Spleen (tissue), 11 donors: ENCODE data around the gene PARD3B. TPM values are rescaled to one million over a fixed set of nuclear protein-coding genes. Genes with fewer than 3 reads are reported as not detected.

Source experiments
- DNase-seq: peaks from one replicate; pipeline ENCODE4 v3.0.0-alpha.2; 2020
- H3K27ac ChIP-seq, 8 donors: fragments of 200-600 bp; sonication (generic) in 7 of 8; 1 replicate in 4 of 8; 2 replicates in 4 of 8; pipeline versions ENCODE4 v1.5.0 to v1.8.0; 2016 to 2021; ENCODE audit warnings: inconsistent platforms in 4 of 8, mild to moderate bottlenecking in 4 of 8, moderate library complexity in 1 of 8
- H3K27me3 ChIP-seq, 7 donors: fragments of 200-600 bp; sonication (generic) in 6 of 7; replicated peaks in 1 of 7; 1 replicate in 4 of 7; 2 replicates in 3 of 7; pipeline versions ENCODE4 v1.5.0 to v1.8.0; 2016 to 2021; ENCODE audit warnings: inconsistent platforms in 3 of 7, mild to moderate bottlenecking in 1 of 7
- H3K36me3 ChIP-seq, 6 donors: fragments of 200-600 bp; sonication (generic) in 5 of 6; 1 replicate in 4 of 6; 2 replicates in 2 of 6; pipeline versions ENCODE4 v1.5.0 to v1.8.0; 2016 to 2021; ENCODE audit warnings: inconsistent platforms in 2 of 6
- H3K4me1 ChIP-seq, 6 donors: fragments of 200-600 bp; sonication (generic) in 5 of 6; 1 replicate in 3 of 6; 2 replicates in 3 of 6; pipeline versions ENCODE4 v1.5.0 to v1.8.0; 2016 to 2021; ENCODE audit warnings: inconsistent platforms in 3 of 6
- H3K4me3 ChIP-seq, 8 donors: fragments of 200-600 bp; sonication (generic) in 7 of 8; 1 replicate in 4 of 8; 2 replicates in 4 of 8; pipeline versions ENCODE4 v1.5.0 to v1.8.0; 2016 to 2021; ENCODE audit warnings: inconsistent platforms in 4 of 8, mild to moderate bottlenecking in 4 of 8, moderate library complexity in 2 of 8
- H3K9me3 ChIP-seq, 8 donors: fragments of 200-600 bp; sonication (generic) in 7 of 8; 1 replicate in 4 of 8; 2 replicates in 4 of 8; pipeline versions ENCODE4 v1.5.0 to v1.8.0; 2016 to 2021; ENCODE audit warnings: inconsistent platforms in 4 of 8
- CTCF ChIP-seq, 11 experiments: fragments of 200-600 bp in 7 of 11; fragments of 450-650 bp in 4 of 11; sonication (generic) in 4 of 11; IDR thresholded peaks in 8 of 11; conservative IDR thresholded peaks in 3 of 11; 1 replicate in 7 of 11; 2 replicates in 4 of 11; pipeline versions ENCODE4 v1.4.0 to v1.8.0; 2016 to 2021; ENCODE audit warnings: antibody characterized with exemption in 11 of 11, inconsistent platforms in 4 of 11, mild to moderate bottlenecking in 1 of 11
- POLR2A ChIP-seq, 3 donors: fragments of 450-650 bp; IDR thresholded peaks; one replicate each; pipeline ENCODE4 v1.5.1; 2017; ENCODE audit warnings: antibody characterized with exemption in 3 of 3, mild to moderate bottlenecking in 1 of 3
- POLR2AphosphoS5 ChIP-seq, 3 donors: sonication (generic); formaldehyde crosslinking; IDR thresholded peaks; one replicate each; pipeline ENCODE4 v1.5.1; 2017; ENCODE audit warnings: antibody characterized with exemption in 3 of 3
- WGBS, 5 donors: extraction: QIAGEN DNeasy Blood & Tissue Kit in 3 of 5; methylation state at CpG; one replicate each; pipeline versions ENCODE4 v1.1.5 to v1.1.7; 2013 to 2018; 5-methylcytosine and 5-hydroxymethylcytosine counted together
- intact Hi-C: fragments of 100-400 bp; cut with DNase I; formaldehyde crosslinking; loops from one replicate; pipeline ENCODE4 v1.15.0; 2023; ENCODE audit warnings: low total_unique reads
- polyA plus RNA-seq, 3 donors: library from polyadenylated mRNA; stranded (reverse); fragments of 200-250 nt; gene quantifications; one replicate each; pipeline ENCODE4 v1.2.1, GENCODE V29; 2013
- total RNA-seq, 7 donors: library from RNA; depleted of rRNA in 3 of 7; stranded (reverse); fragments of >200 nt in 3 of 7; fragmentation: NEBNext Ultra II Directional in 4 of 7; extraction: Animal tissue kit (Norgen Biotek cat#: 25700) in 4 of 7; gene quantifications; one replicate each; pipeline versions ENCODE4 v1.1.0 to v1.2.1, GENCODE V29; 2016 to 2021
- donor health status: healthy with polysubstance abuse.
- donor health status: DM: no; HTN: no; CAD: no; lungs with moderate emphysema.
- donor health status: DM: no; HTN: no; CAD: no.
- donor health status: Bipolar disorder and iron deficiency.
- donor health status: healthy.
- donor health status: DM: no; HTN: no; CAD: no.
- donor health status: DM: yes; HTN: yes; CAD: no.

The PARD3B gene
- total and polyA plus RNA-seq, 10 donors: 0.85 to 27.8 (median 14.7) TPM

GRCh38 chr2:205292665-205293295 lies 747.5 kb downstream of the PARD3B start:
- 80 to 95% (median 91%) methylated on average over 1 of the region's 1 CpG for WGBS, 5 donors
- no peaks in the 10 kb centered on the region for H3K36me3 ChIP-seq
- H3K9me3 ChIP-seq: peaks cover 0 to 6% (median 0%) of the 10 kb centered on the region in 8 donors
- no peak overlapping the region for H3K27ac ChIP-seq
- intact Hi-C loops: no loop called here
- no peak overlapping the region for H3K4me3 ChIP-seq
- no peak for TF ChIP-seq POLR2A (IDR thresholded peaks at IDR 0.05)
- DNase-seq: no peak
- no peaks in the 10 kb centered on the region for H3K4me1 ChIP-seq
- no peaks in the 10 kb centered on the region for H3K27me3 ChIP-seq

GRCh38 chr2:205293559-205293958 lies 748.3 kb downstream of the PARD3B start:
- Histone ChIP-seq H3K4me1 (no peaks in the 10 kb centered on the region), H3K4me3 (no peak overlapping the region), H3K36me3 (no peaks in the 10 kb centered on the region), H3K27me3 (no peaks in the 10 kb centered on the region), H3K27ac (no peak overlapping the region), H3K9me3 (peaks cover 0 to 6% (median 0%) of the 10 kb centered on the region in 8 donors)
- intact Hi-C loops: no loop called here
- DNase-seq: no peak
- TF ChIP-seq POLR2AphosphoS5 (IDR thresholded peaks at IDR 0.05) (no peak), POLR2A (IDR thresholded peaks at IDR 0.05) (no peak), CTCF (IDR thresholded peaks at IDR 0.05 in 8 of 11, conservative IDR thresholded peaks at IDR 0.05 in 3 of 11) (no peak)

GRCh38 chr2:205296959-205297358 lies 751.7 kb downstream of the PARD3B start:
- Histone ChIP-seq H3K27ac (no peak overlapping the region), H3K36me3 (no peaks in the 10 kb centered on the region)
- WGBS, 5 donors: 91 to 98% (median 93%) methylated on average over 4 of the region's 4 CpGs

GRCh38 chr2:205297368-205297767 lies 752.1 kb downstream of the PARD3B start:
- intact Hi-C loops: no loop called here
- DNase-seq: no peak
- H3K4me3 ChIP-seq: no peak overlapping the region
- no peaks in the 10 kb centered on the region for H3K9me3 ChIP-seq
- H3K27me3 ChIP-seq: no peaks in the 10 kb centered on the region
- TF ChIP-seq POLR2AphosphoS5 (IDR thresholded peaks at IDR 0.05): no peak
- TF ChIP-seq CTCF (IDR thresholded peaks at IDR 0.05 in 8 of 11, conservative IDR thresholded peaks at IDR 0.05 in 3 of 11): no peak
- no peak for TF ChIP-seq POLR2A (IDR thresholded peaks at IDR 0.05)
- no peak overlapping the region for H3K27ac ChIP-seq
- H3K36me3 ChIP-seq: no peaks in the 10 kb centered on the region
- H3K4me1 ChIP-seq: no peaks in the 10 kb centered on the region

More at GRCh38 chr2:205296959-205297358, 751.7 kb downstream of the PARD3B start:
- H3K27me3 ChIP-seq: no peaks in the 10 kb centered on the region
- H3K4me3 ChIP-seq: no peak overlapping the region
- no peak for DNase-seq
- no peaks in the 10 kb centered on the region for H3K4me1 ChIP-seq
- intact Hi-C loops: no loop called here
- H3K9me3 ChIP-seq: peaks cover 0 to 2% (median 0%) of the 10 kb centered on the region in 8 donors
- no peak for TF ChIP-seq CTCF (IDR thresholded peaks at IDR 0.05 in 8 of 11, conservative IDR thresholded peaks at IDR 0.05 in 3 of 11)
- TF ChIP-seq POLR2A (IDR thresholded peaks at IDR 0.05): no peak
- no peak for TF ChIP-seq POLR2AphosphoS5 (IDR thresholded peaks at IDR 0.05)

- WGBS, 5 donors: 85 to 96% (median 90%) methylated on average over 4 of the region's 4 CpGs
- Histone ChIP-seq H3K27ac (no peak overlapping the region), H3K9me3 (no peaks in the 10 kb centered on the region), H3K36me3 (no peaks in the 10 kb centered on the region), H3K4me1 (no peaks in the 10 kb centered on the region), H3K27me3 (no peaks in the 10 kb centered on the region), H3K4me3 (no peak overlapping the region)
- intact Hi-C loops: no loop called here
- no peak for DNase-seq
- TF ChIP-seq POLR2AphosphoS5 (IDR thresholded peaks at IDR 0.05): no peak
- no peak for TF ChIP-seq POLR2A (IDR thresholded peaks at IDR 0.05)
- no peak for TF ChIP-seq CTCF (IDR thresholded peaks at IDR 0.05 in 8 of 11, conservative IDR thresholded peaks at IDR 0.05 in 3 of 11)
Observed at GRCh38 chr2:205297846-205298245, 752.6 kb downstream of the PARD3B start.
